Right lobe of liver (tissue), 6 donors: Measurements from ENCODE around the gene NME9. TPM values are rescaled to one million over a fixed set of nuclear protein-coding genes. Genes with fewer than 3 reads are reported as not detected.
"Not testable (repeated sequence)": the region's sequence is repeated elsewhere in the genome, so short reads cannot be mapped to it uniquely, and the experiment has no call there.

ENCODE experiments used
- ATAC-seq, 4 donors: fragments of 200-7000 bp; cut with Tn5 transposase; one replicate each; pipeline ENCODE4 v1.9.1; 2020; ENCODE audit warnings: mild to moderate bottlenecking in 4 of 4, moderate library complexity in 4 of 4
- DNase-seq, 3 donors: peaks; one replicate each; pipeline ENCODE4 v3.0.0-alpha.2; 2020
- H3K27ac ChIP-seq, 3 donors: fragments of 200-600 bp; one replicate each; pipeline ENCODE4 v1.8.0; 2022
- H3K27me3 ChIP-seq, 2 donors: fragments of 200-600 bp; one replicate each; pipeline ENCODE4 v1.8.0; 2022
- H3K36me3 ChIP-seq, 4 donors: fragments of 200-600 bp; sonication (generic) in 1 of 4; one replicate each; pipeline versions ENCODE4 v1.5.1 to v1.8.0; 2017 to 2022; ENCODE audit warnings: control low read depth in 1 of 4
- H3K4me1 ChIP-seq, 4 donors: fragments of 200-600 bp; sonication (generic) in 1 of 4; one replicate each; pipeline versions ENCODE4 v1.5.1 to v1.8.0; 2017 to 2022; ENCODE audit warnings: control low read depth in 1 of 4
- H3K4me3 ChIP-seq, 3 donors: fragments of 200-600 bp; one replicate each; pipeline ENCODE4 v1.8.0; 2022
- H3K9me3 ChIP-seq, 4 donors: fragments of 200-600 bp; sonication (generic) in 1 of 4; one replicate each; pipeline versions ENCODE4 v1.5.1 to v1.8.0; 2017 to 2022; ENCODE audit warnings: control low read depth in 1 of 4
- CTCF ChIP-seq, 4 donors: fragments of 200-600 bp in 3 of 4; fragments of 450-650 bp in 1 of 4; IDR thresholded peaks; one replicate each; pipeline versions ENCODE4 v1.5.1 to v1.8.0; 2016 to 2022; ENCODE audit warnings: antibody characterized with exemption in 4 of 4, mild to moderate bottlenecking in 2 of 4
- POLR2A ChIP-seq: fragments of 450-650 bp; IDR thresholded peaks from one replicate; pipeline ENCODE4 v1.6.1; 2017; ENCODE audit warnings: antibody characterized with exemption, mild to moderate bottlenecking
- WGBS: methylation state at CpG from one replicate; pipeline ENCODE4 v1.1.6; 2018; ENCODE audit warnings: low coverage, low lambda C conversion rate; ENCODE audit not compliant: insufficient coverage; ENCODE audit errors: missing lambda C conversion rate; 5-methylcytosine and 5-hydroxymethylcytosine counted together
- intact Hi-C, 2 donors: fragments of 100-400 bp; cut with DNase I; formaldehyde crosslinking; loops; one replicate each; pipeline versions ENCODE4 v1.11.2 to v1.14.1; 2022
- long read RNA-seq: library from polyadenylated mRNA; unstranded; transcript quantifications from one replicate; pipeline ENCODE4 v2.0.0, GENCODE V29; 2019
- total RNA-seq, 6 experiments: library from RNA; depleted of rRNA in 2 of 6; stranded (reverse); fragments of >200 nt in 2 of 6; fragmentation: NEBNext Ultra II Directional in 3 of 6; extraction: Animal tissue kit (Norgen Biotek cat#: 25700) in 3 of 6; gene quantifications; one replicate each; pipeline versions ENCODE4 v1.1.0 to v1.2.4, GENCODE V29; 2016 to 2023
- donor health status: DM: no; HTN: yes; CAD: no.
- donor health status: DM: no; HTN: no; CAD: no.
- donor health status: DM: no; HTN: no; CAD: no.
- donor health status: DM: no; HTN: yes; CAD: no.
- donor health status: DM: no; HTN: yes; CAD: no.

The NME9 gene
- total RNA-seq, result not detected
- long read RNA-seq, result 0 reads

GRCh38 chr3:138329127-138329983, at the start of gene NME9:
TSS of gene NME9 (minus strand) at chr3:138329851. CDS start at chr3:138329335, 516 bp downstream.
- ATAC-seq (peak; percentile 90 to 93 (median 92)), DNase-seq (peak; percentile 81 to 89 (median 82))
- H3K9me3 ChIP-seq, result no peaks in the 10 kb centered on the region
- no peak within 1 kb of the TSS for H3K27ac ChIP-seq
- intact Hi-C loops, result no loop called here
- TF ChIP-seq CTCF (IDR thresholded peaks at IDR 0.05), result peak; percentile 29 to 70 (median 64)
- TF ChIP-seq POLR2A, result no peak
- H3K36me3 ChIP-seq, result no peaks in the 10 kb centered on the region
- H3K4me3 ChIP-seq, result peak within 1 kb of the TSS; percentile 50 to 59 (median 56)
- no peaks in the 10 kb centered on the region for H3K27me3 ChIP-seq
- H3K4me1 ChIP-seq, result peaks cover 0 to 3% (median 0%) of the 10 kb centered on the region in 4 donors
- 1% methylated on average over 14 of the region's 62 CpGs for WGBS

GRCh38 chr3:138378990-138379389, 49.3 kb upstream of the NME9 start:
- Histone ChIP-seq H3K36me3 (no peaks in the 10 kb centered on the region), H3K27ac (no peak overlapping the region), H3K4me1 (peaks cover 0 to 9% (median 0%) of the 10 kb centered on the region in 4 donors), H3K9me3 (no peaks in the 10 kb centered on the region), H3K4me3 (no peak overlapping the region), H3K27me3 (no peaks in the 10 kb centered on the region)
- TF ChIP-seq CTCF (IDR thresholded peaks at IDR 0.05) (no peak), POLR2A (no peak)
- DNase-seq (no peak), ATAC-seq (no peak)
- intact Hi-C loops, result no loop called here
- 89% methylated on average over 1 of the region's 1 CpG for WGBS

GRCh38 chr3:138378331-138378730, 48.7 kb upstream of the NME9 start:
- ATAC-seq, result no peak
- no peaks in the 10 kb centered on the region for H3K36me3 ChIP-seq
- peaks cover 0 to 9% (median 0%) of the 10 kb centered on the region in 4 donors for H3K4me1 ChIP-seq
- TF ChIP-seq CTCF (IDR thresholded peaks at IDR 0.05) (no peak), POLR2A (no peak)
- 60% methylated on average over 1 of the region's 5 CpGs for WGBS
- H3K27ac ChIP-seq, result no peak overlapping the region
- no peak for DNase-seq
- no peaks in the 10 kb centered on the region for H3K27me3 ChIP-seq
- no peaks in the 10 kb centered on the region for H3K9me3 ChIP-seq
- intact Hi-C loops, result no loop called here
- H3K4me3 ChIP-seq, result no peak overlapping the region

GRCh38 chr3:138377804-138378203, 48.2 kb upstream of the NME9 start:
- Histone ChIP-seq H3K9me3 (no peaks in the 10 kb centered on the region), H3K27me3 (no peaks in the 10 kb centered on the region), H3K36me3 (no peaks in the 10 kb centered on the region), H3K27ac (no peak overlapping the region), H3K4me1 (peaks cover 0 to 9% (median 0%) of the 10 kb centered on the region in 4 donors), H3K4me3 (no peak overlapping the region)
- no peak for DNase-seq
- intact Hi-C loops, result no loop called here
- WGBS, result 83% methylated on average over 5 of the region's 5 CpGs
- TF ChIP-seq POLR2A (no peak), CTCF (IDR thresholded peaks at IDR 0.05) (no peak)
- no peak for ATAC-seq

GRCh38 chr3:138377212-138377611, 47.6 kb upstream of the NME9 start:
- H3K27me3 ChIP-seq, H3K9me3 ChIP-seq, H3K4me1 ChIP-seq, ATAC-seq, H3K4me3 ChIP-seq, intact Hi-C loops, H3K27ac ChIP-seq, DNase-seq, H3K36me3 ChIP-seq: not testable (repeated sequence)
- WGBS, result 90% methylated on average over 5 of the region's 11 CpGs
